ENCODE measurements around the gene RNF224.

The RNF224 gene

GRCh38 chr9:137191691-137192447 lies 35.4 kb upstream of the RNF224 start:
- DNase-seq (ENCODE audit: low read depth in 4 of 4, low spot score in 1 of 4) = no peak

GRCh38 chr9:137192448-137192780 lies 34.9 kb upstream of the RNF224 start:
- DNase-seq (ENCODE audit: low read depth in 4 of 4, low spot score in 1 of 4) = no peak

- DNase-seq (ENCODE audit: low read depth in 4 of 4, low spot score in 1 of 4) = no peak
Observed at GRCh38 chr9:137192859-137193258, 34.4 kb upstream of the RNF224 start.

- no peak for DNase-seq (ENCODE audit: low read depth in 4 of 4, low spot score in 1 of 4)
Observed at GRCh38 chr9:137193771-137194170, 33.5 kb upstream of the RNF224 start.

- DNase-seq (ENCODE audit: low read depth in 4 of 4, low spot score in 1 of 4) = no peak
Observed at GRCh38 chr9:137194388-137194787, 32.9 kb upstream of the RNF224 start.

GRCh38 chr9:137194909-137195308 lies 32.4 kb upstream of the RNF224 start:
- DNase-seq (ENCODE audit: low read depth in 4 of 4, low spot score in 1 of 4) = no peak

GRCh38 chr9:137195525-137196220 lies 31.6 kb upstream of the RNF224 start:
- no peak for DNase-seq (ENCODE audit: low read depth in 4 of 4, low spot score in 1 of 4)

- DNase-seq (ENCODE audit: low read depth in 4 of 4, low spot score in 1 of 4) = no peak
Observed at GRCh38 chr9:137198051-137198901, 29.0 kb upstream of the RNF224 start.

- DNase-seq (ENCODE audit: low read depth in 4 of 4, low spot score in 1 of 4) = no peak
Observed at GRCh38 chr9:137198902-137199283, 28.4 kb upstream of the RNF224 start.

GRCh38 chr9:137199411-137200121 lies 27.7 kb upstream of the RNF224 start:
- no peak for DNase-seq (ENCODE audit: low read depth in 4 of 4, low spot score in 1 of 4)

GRCh38 chr9:137200311-137201204 lies 26.7 kb upstream of the RNF224 start, which contains the start of gene TPRN:
Gene TPRN, minus strand, starts transcription at chr9:137200741. Its CDS starts 30 bp downstream, at chr9:137200711.
- peak; percentile 87 to 99 (median 97) for DNase-seq (ENCODE audit: low read depth in 4 of 4, low spot score in 1 of 4)

- no peak for DNase-seq (ENCODE audit: low read depth in 4 of 4, low spot score in 1 of 4)
Observed at GRCh38 chr9:137201205-137201868, 26.0 kb upstream of the RNF224 start.

- no peak for DNase-seq (ENCODE audit: low read depth in 4 of 4, low spot score in 1 of 4)
Observed at GRCh38 chr9:137202966-137203365, 24.3 kb upstream of the RNF224 start.

- no peak for DNase-seq (ENCODE audit: low read depth in 4 of 4, low spot score in 1 of 4)
Observed at GRCh38 chr9:137204731-137205125, 22.6 kb upstream of the RNF224 start.

GRCh38 chr9:137205126-137206069 lies 21.9 kb upstream of the RNF224 start, which contains the start of the genes NDOR1 and TMEM203:
Gene NDOR1, plus strand, starts transcription at chr9:137205700. Its CDS starts 78 bp downstream, at chr9:137205778.
Gene TMEM203, minus strand, starts transcription at chr9:137205648. Its CDS starts 234 bp downstream, at chr9:137205414.
- peak; percentile 90 to 97 (median 94) for DNase-seq (ENCODE audit: low read depth in 4 of 4, low spot score in 1 of 4)

- DNase-seq (ENCODE audit: low read depth in 4 of 4, low spot score in 1 of 4) = no peak
Observed at GRCh38 chr9:137206602-137207001, 20.7 kb upstream of the RNF224 start.

GRCh38 chr9:137211532-137211931 lies 15.8 kb upstream of the RNF224 start:
- DNase-seq (ENCODE audit: low read depth in 4 of 4, low spot score in 1 of 4) = no peak

- DNase-seq (ENCODE audit: low read depth in 4 of 4, low spot score in 1 of 4) = no peak
Observed at GRCh38 chr9:137212520-137212919, 14.8 kb upstream of the RNF224 start.
